ENCODE data around the gene MYMK. TPM values are rescaled to one million over a fixed set of nuclear protein-coding genes. Genes with fewer than 3 reads are reported as not detected.
A peak's percentile ranks its signal among the peaks of the same experiment; 100 is the strongest.

The MYMK gene
- total and polyA plus RNA-seq, 2 of the 13 experiments (the other 11 are each of a cell fraction or from before 2014, with no cell fraction given), result not detected

DNA sequence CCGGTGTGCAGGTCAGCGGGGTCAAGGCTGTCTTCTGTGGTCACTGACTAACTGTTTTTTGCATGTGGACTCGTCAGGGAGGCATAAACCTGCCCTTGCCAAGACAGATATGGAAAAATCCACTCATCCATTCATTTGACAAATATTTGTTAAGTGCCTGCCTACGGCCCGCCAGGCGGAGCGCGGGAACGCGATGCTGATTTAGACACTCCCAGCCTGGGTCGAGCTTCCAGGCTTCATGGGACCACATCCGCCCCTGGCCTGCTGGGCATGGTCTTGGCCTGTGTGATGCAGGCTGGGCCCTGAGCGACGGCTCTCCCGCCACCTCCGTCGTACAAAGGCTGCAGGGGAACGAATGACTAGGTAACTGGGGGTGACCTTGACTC, 18.1 kb downstream of the MYMK start (continued):
- TF ChIP-seq GATAD2A (CRISPR knock-in tag; IDR thresholded peaks at IDR 0.05), result peak; percentile 89
- TF ChIP-seq ZNF816 (CRISPR knock-in tag; IDR thresholded peaks at IDR 0.05; ENCODE audit: borderline replicate concordance), result 0 out of 2 replicates have a peak, but pooled peaks have one; percentile 22
- 0 out of 2 replicates have a peak, but pooled peaks have one; percentile 35 for TF ChIP-seq MXD4 (CRISPR knock-in tag; IDR thresholded peaks at IDR 0.05)
- TF ChIP-seq, protein P1, sequence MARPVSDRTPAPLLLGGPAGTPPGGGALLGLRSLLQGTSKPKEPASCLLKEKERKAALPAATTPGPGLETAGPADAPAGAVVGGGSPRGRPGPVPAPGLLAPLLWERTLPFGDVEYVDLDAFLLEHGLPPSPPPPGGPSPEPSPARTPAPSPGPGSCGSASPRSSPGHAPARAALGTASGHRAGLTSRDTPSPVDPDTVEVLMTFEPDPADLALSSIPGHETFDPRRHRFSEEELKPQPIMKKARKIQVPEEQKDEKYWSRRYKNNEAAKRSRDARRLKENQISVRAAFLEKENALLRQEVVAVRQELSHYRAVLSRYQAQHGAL (CRISPR knock-in tag; IDR thresholded peaks at IDR 0.05; ENCODE audit: not compliant biosample characterization), result peak; percentile 70
- peak; percentile 97 for TF ChIP-seq TFDP2 (CRISPR knock-in tag; IDR thresholded peaks at IDR 0.05)
- no peak for TF ChIP-seq ZBTB40 (IDR thresholded peaks at IDR 0.05)
- TF ChIP-seq ZBTB40 (CRISPR knock-in tag; IDR thresholded peaks at IDR 0.05), result peak; percentile 85
- TF ChIP-seq ZNF792 (CRISPR knock-in tag; IDR thresholded peaks at IDR 0.05), result no peak; the same call in 1 of the 2 replicates
- TF ChIP-seq ZBTB14 (CRISPR knock-in tag; IDR thresholded peaks at IDR 0.05), result peak; percentile 57
- TF ChIP-seq KLF11 (CRISPR knock-in tag; IDR thresholded peaks at IDR 0.05), result peak; percentile 69; the same call in 1 of the 2 replicates
- TF ChIP-seq ZBTB43 (CRISPR knock-in tag; conservative IDR thresholded peaks at IDR 0.05), result peak; percentile 78
- TF ChIP-seq ZNF362 (CRISPR knock-in tag; IDR thresholded peaks at IDR 0.05; ENCODE audit: borderline replicate concordance), result peak; percentile 87
- TF ChIP-seq CHCHD3 (CRISPR knock-in tag; IDR thresholded peaks at IDR 0.05), result 0 out of 2 replicates have a peak, but pooled peaks have one; percentile 68
- no peak for TF ChIP-seq ZNF136 (CRISPR knock-in tag; IDR thresholded peaks at IDR 0.05; ENCODE audit: low read depth)
- peak; percentile 83 for TF ChIP-seq ZFX (CRISPR knock-in tag; IDR thresholded peaks at IDR 0.05; ENCODE audit: low read depth)
